Trophoblast cell (in vitro differentiated cells and primary cell): ENCODE data around the gene CTNNA3.
"Not testable (repeated sequence)": the region's sequence is repeated elsewhere in the genome, so short reads cannot be mapped to it uniquely, and the experiment has no call there.

Experiments
- DNase-seq, 2 donors: peaks; one replicate each; pipeline ENCODE4 v3.0.0-alpha.2; 2016
- H2AFZ ChIP-seq: 2 replicates; pipeline ENCODE4 v1.6.1; 2013; ENCODE audit warnings: low read length, moderate library complexity, mild to moderate bottlenecking; ENCODE audit not compliant: insufficient read depth, poor library complexity
- H2AK5ac ChIP-seq: 2 replicates; pipeline ENCODE4 v1.6.1; 2013; ENCODE audit warnings: mild to moderate bottlenecking, low read length
- H2BK120ac ChIP-seq: 2 replicates; pipeline ENCODE4 v1.6.1; 2013; ENCODE audit warnings: low read length, mild to moderate bottlenecking, moderate library complexity; ENCODE audit not compliant: insufficient read depth, poor library complexity
- H2BK12ac ChIP-seq: 2 replicates; pipeline ENCODE4 v1.6.1; 2013; ENCODE audit warnings: mild to moderate bottlenecking, low read length, moderate library complexity
- H2BK5ac ChIP-seq: 2 replicates; pipeline ENCODE4 v1.6.1; 2013; ENCODE audit warnings: low read length, low read depth, moderate library complexity, mild to moderate bottlenecking; ENCODE audit not compliant: poor library complexity
- H3K14ac ChIP-seq: 2 replicates; pipeline ENCODE4 v1.6.1; 2013; ENCODE audit warnings: mild to moderate bottlenecking, low read length
- H3K18ac ChIP-seq: 2 replicates; pipeline ENCODE4 v1.6.1; 2013; ENCODE audit warnings: mild to moderate bottlenecking, low read length
- H3K23ac ChIP-seq: 2 replicates; pipeline ENCODE4 v1.6.1; 2013; ENCODE audit warnings: low read length
- H3K27ac ChIP-seq: 2 replicates; pipeline ENCODE4 v1.5.1; 2013; ENCODE audit warnings: low read depth, mild to moderate bottlenecking, inconsistent platforms, low read length, moderate library complexity
- H3K27me3 ChIP-seq: 2 replicates; pipeline ENCODE4 v1.6.1; 2013; ENCODE audit warnings: inconsistent platforms, mild to moderate bottlenecking, low read length, moderate library complexity; ENCODE audit not compliant: insufficient read depth
- H3K36me3 ChIP-seq, 2 experiments: 1 replicate in 1 of 2; 2 replicates in 1 of 2; pipeline ENCODE4 v1.6.1; 2013; ENCODE audit warnings: low read length in 2 of 2, mild to moderate bottlenecking in 2 of 2, moderate library complexity in 1 of 2; ENCODE audit not compliant: insufficient read depth in 2 of 2, control insufficient read depth in 1 of 2
- H3K4ac ChIP-seq: 2 replicates; pipeline ENCODE4 v1.6.1; 2013; ENCODE audit warnings: low read depth, mild to moderate bottlenecking, low read length, moderate library complexity
- H3K4me1 ChIP-seq, 2 experiments: 1 replicate in 1 of 2; 2 replicates in 1 of 2; pipeline ENCODE4 v1.6.1; 2013; ENCODE audit warnings: low read length in 2 of 2, mild to moderate bottlenecking in 2 of 2, moderate library complexity in 1 of 2; ENCODE audit not compliant: insufficient read depth in 2 of 2, control insufficient read depth in 1 of 2
- H3K4me2 ChIP-seq: 2 replicates; pipeline ENCODE4 v1.6.1; 2013; ENCODE audit warnings: inconsistent platforms, mild to moderate bottlenecking, low read length, moderate library complexity
- H3K4me3 ChIP-seq: 2 replicates; pipeline ENCODE4 v1.5.1; 2013; ENCODE audit warnings: mild to moderate bottlenecking, low read depth, low read length, inconsistent platforms
- H3K79me1 ChIP-seq: one replicate; pipeline ENCODE4 v1.6.1; 2013; ENCODE audit warnings: low read length
- H3K79me2 ChIP-seq: 2 replicates; pipeline ENCODE4 v1.6.1; 2013; ENCODE audit warnings: low read length, mild to moderate bottlenecking; ENCODE audit not compliant: control insufficient read depth, insufficient read depth, poor library complexity
- H3K9ac ChIP-seq: 2 replicates; pipeline ENCODE4 v1.6.1; 2013; ENCODE audit warnings: mild to moderate bottlenecking, low read length
- H3K9me3 ChIP-seq: 2 replicates; pipeline ENCODE4 v1.6.1; 2013; ENCODE audit warnings: low read depth, mild to moderate bottlenecking, control low read depth, inconsistent platforms, low read length; ENCODE audit not compliant: insufficient read depth
- H4K12ac ChIP-seq: 2 replicates; pipeline ENCODE4 v1.6.1; 2013; ENCODE audit warnings: low read depth, mild to moderate bottlenecking, low read length, moderate library complexity
- H4K8ac ChIP-seq: 2 replicates; pipeline ENCODE4 v1.6.1; 2013; ENCODE audit warnings: low read depth, mild to moderate bottlenecking, low read length, moderate library complexity
- H4K91ac ChIP-seq: one replicate; pipeline ENCODE4 v1.6.1; 2013; ENCODE audit warnings: low read depth, mild to moderate bottlenecking, low read length, moderate library complexity
- WGBS: extraction: QIAGEN DNeasy Blood & Tissue Kit; methylation state at CpG from one replicate; pipeline ENCODE4 v1.1.7; 2013; ENCODE audit warnings: missing lambda C conversion rate; ENCODE audit not compliant: insufficient read length, insufficient coverage; ENCODE audit errors: extremely low coverage; 5-methylcytosine and 5-hydroxymethylcytosine counted together

Gene CTNNA3

DNA sequence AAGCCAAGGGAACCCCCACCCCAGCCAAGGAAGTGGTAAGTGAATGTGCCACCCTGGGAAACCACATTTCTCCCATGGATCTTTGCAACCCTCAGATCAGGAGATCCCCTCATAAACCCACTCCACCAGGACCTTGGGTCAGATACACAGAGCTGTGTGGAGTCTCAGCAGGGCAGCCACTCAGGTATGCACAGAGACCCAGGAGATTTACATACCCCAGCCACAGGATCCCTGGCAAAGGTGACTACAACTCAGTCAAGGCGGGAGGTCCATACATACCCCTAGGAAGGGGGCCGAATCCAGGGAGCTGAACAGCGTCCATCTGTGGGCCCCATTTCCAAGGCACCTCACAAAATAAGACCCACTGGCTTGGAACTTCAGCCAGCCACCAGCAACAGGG is 293.4 kb downstream of the CTNNA3 start:
- Histone ChIP-seq H3K79me1 (no peaks in the 10 kb centered on the region), H3K9ac (no peak overlapping the region), H3K14ac (no peak overlapping the region), H2BK12ac (no peak overlapping the region), H3K9me3 (no peaks in the 10 kb centered on the region), H4K12ac (no peak overlapping the region), H3K4me2 (no peak overlapping the region), H2AK5ac (no peak overlapping the region), H2BK5ac (no peak overlapping the region), H2BK120ac (no peak overlapping the region), H3K18ac (no peak overlapping the region), H3K4ac (no peak overlapping the region), H3K23ac (no peak overlapping the region), H3K79me2 (no peaks in the 10 kb centered on the region), H3K4me1 (no peaks in the 10 kb centered on the region), H4K91ac (no peak overlapping the region), H3K36me3 (no peaks in the 10 kb centered on the region), H3K27ac (no peak overlapping the region), H4K8ac (no peak overlapping the region), H2AFZ (no peak overlapping the region), H3K4me3 (no peak overlapping the region), H3K27me3 (no peaks in the 10 kb centered on the region)
- WGBS = no CpG with 5 or more reads among the region's 3 CpGs
- DNase-seq = no peak

DNA sequence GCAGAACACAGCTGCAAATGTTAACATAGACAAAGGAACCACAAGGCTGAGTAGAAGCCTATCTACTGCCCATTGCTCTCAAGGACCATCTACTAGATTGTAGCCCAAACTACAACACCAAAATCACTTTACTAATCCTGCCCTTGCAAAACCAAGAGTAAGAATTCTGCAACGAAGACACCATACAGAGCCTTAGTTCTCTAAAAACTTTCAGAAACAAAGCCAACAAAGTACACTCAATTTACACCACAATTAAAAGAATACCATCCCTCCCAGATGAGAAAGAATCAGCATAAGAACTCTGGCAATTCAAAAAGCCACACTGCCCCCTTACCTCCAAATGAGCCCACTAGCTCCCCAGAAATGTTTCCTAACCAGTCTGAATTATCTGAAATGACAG is 294.3 kb downstream of the CTNNA3 start:
- Histone ChIP-seq H4K8ac (no peak overlapping the region), H2BK120ac (no peak overlapping the region), H3K23ac (no peak overlapping the region), H3K4me1 (no peaks in the 10 kb centered on the region), H3K4me2 (no peak overlapping the region), H2BK12ac (no peak overlapping the region), H4K91ac (no peak overlapping the region), H2AFZ (no peak overlapping the region), H4K12ac (no peak overlapping the region), H3K9ac (no peak overlapping the region), H3K4ac (no peak overlapping the region), H3K4me3 (no peak overlapping the region), H3K14ac (no peak overlapping the region), H3K79me2 (no peaks in the 10 kb centered on the region), H3K27me3 (no peaks in the 10 kb centered on the region), H2BK5ac (no peak overlapping the region), H3K79me1 (no peaks in the 10 kb centered on the region), H3K27ac (no peak overlapping the region), H3K36me3 (no peaks in the 10 kb centered on the region), H3K18ac (no peak overlapping the region), H3K9me3 (no peaks in the 10 kb centered on the region), H2AK5ac (no peak overlapping the region)
- WGBS = no CpG with 5 or more reads among the region's 1 CpG
- no peak for DNase-seq

DNA sequence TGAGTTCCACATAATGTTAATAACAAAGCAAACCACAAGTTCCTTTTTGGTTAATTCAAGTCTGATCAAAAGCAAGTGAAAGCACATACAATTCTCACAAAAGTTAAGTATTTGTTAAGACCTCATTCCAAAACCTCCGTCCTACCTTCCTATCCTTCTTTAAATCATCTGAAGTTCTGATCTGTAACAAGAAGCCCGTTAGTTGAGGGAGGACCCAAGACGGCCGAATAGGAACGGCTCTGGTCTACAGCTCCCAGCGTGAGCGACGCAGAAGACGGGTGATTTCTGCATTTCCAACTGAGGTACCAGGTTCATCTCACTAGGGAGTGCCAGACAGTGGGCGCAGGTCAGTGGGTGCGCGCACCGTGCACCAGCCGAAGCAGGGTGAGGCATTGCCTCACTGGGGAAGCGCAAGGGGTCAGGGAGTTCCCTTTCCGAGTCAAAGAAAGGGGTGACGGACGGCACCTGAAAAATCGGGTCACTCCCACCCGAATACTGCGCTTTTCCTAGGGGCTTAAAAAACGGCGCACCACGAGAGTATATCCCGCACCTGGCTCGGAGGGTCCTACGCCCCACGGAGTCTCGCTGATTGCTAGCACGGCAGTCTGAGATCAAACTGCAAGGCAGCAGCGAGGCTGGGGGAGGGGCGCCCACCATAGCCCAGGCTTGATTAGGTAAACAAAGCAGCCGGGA is 309.0 kb downstream of the CTNNA3 start:
- H3K14ac ChIP-seq, H3K36me3 ChIP-seq, DNase-seq, H3K18ac ChIP-seq, H2BK5ac ChIP-seq, H3K79me1 ChIP-seq, H4K8ac ChIP-seq, H4K91ac ChIP-seq, H2BK12ac ChIP-seq, H2AFZ ChIP-seq, H3K4me1 ChIP-seq, H3K27ac ChIP-seq, H4K12ac ChIP-seq, H3K27me3 ChIP-seq, H2BK120ac ChIP-seq, H2AK5ac ChIP-seq, H3K4ac ChIP-seq, H3K9ac ChIP-seq, H3K23ac ChIP-seq, H3K4me3 ChIP-seq, H3K79me2 ChIP-seq, H3K9me3 ChIP-seq: not testable (repeated sequence)
- no CpG with 5 or more reads among the region's 33 CpGs for WGBS
- H3K4me2 ChIP-seq = peak overlapping the region; percentile 64

DNA sequence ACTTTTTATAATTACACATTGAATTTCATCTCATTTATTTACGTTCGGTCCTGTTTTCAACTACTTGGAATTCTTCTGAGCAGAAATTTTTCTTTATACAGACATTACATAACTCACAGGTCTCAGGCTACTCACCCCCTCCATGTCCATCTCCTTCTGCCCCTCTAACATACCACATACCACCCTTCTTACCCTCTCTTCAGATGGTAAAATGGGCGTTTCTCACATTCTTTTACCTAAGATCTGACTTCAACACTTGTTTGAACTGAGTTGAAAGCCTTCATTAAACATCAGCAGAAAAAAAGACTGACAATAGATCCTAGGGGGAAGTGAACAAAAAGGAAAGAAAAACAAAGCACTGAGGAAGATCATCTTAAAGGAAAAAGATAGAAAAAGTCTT is 309.7 kb downstream of the CTNNA3 start:
- DNase-seq = no peak
- Histone ChIP-seq H3K27me3 (no peaks in the 10 kb centered on the region), H4K12ac (no peak overlapping the region), H3K27ac (no peak overlapping the region), H3K4me1 (no peaks in the 10 kb centered on the region), H3K4ac (no peak overlapping the region), H2AK5ac (no peak overlapping the region), H2BK12ac (no peak overlapping the region), H3K36me3 (no peaks in the 10 kb centered on the region), H2BK5ac (no peak overlapping the region), H2BK120ac (no peak overlapping the region), H3K79me1 (no peaks in the 10 kb centered on the region), H3K9me3 (no peaks in the 10 kb centered on the region), H4K8ac (no peak overlapping the region), H2AFZ (no peak overlapping the region), H3K18ac (no peak overlapping the region), H3K4me3 (no peak overlapping the region), H3K14ac (no peak overlapping the region), H3K9ac (no peak overlapping the region), H3K4me2 (no peak overlapping the region), H3K79me2 (no peaks in the 10 kb centered on the region), H4K91ac (no peak overlapping the region), H3K23ac (no peak overlapping the region)
- WGBS = no CpG with 5 or more reads among the region's 3 CpGs
